Measurements from ENCODE around the gene NPIPB13. TPM values are rescaled to one million over a fixed set of nuclear protein-coding genes. Genes with fewer than 3 reads are reported as not detected.

The NPIPB13 gene
- total RNA-seq, 2 experiments from 2014 or later = 10.2 to 51.4 TPM

Small RNA genes lying within 50 kb of the gene (small RNA-seq; reads per million reads assigned to genes)
- not detected for gene AC106782.4

Other genes with a start within 250 kb of the NPIPB13 start
- not detected in 2 replicates for gene DOC2A, start 237.5 kb downstream of the NPIPB13 start, total RNA-seq (2014; rRNA removed; shearing (Covaris generic))
- 0.31 and 0.91 TPM in 2 replicates for gene DOC2A, start 237.5 kb downstream of the NPIPB13 start, total RNA-seq (2022)
- not detected in 2 replicates for gene C16orf92, start 225.3 kb downstream of the NPIPB13 start, total RNA-seq (2014; rRNA removed; shearing (Covaris generic))
- not detected in 2 replicates for gene C16orf92, start 225.3 kb downstream of the NPIPB13 start, total RNA-seq (2022)
- 2.6 and 4.3 TPM in 2 replicates for gene TLCD3B, start 217.2 kb downstream of the NPIPB13 start, total RNA-seq (2014; rRNA removed; shearing (Covaris generic))
- 17.6 and 21.3 TPM in 2 replicates for gene TLCD3B, start 217.2 kb downstream of the NPIPB13 start, total RNA-seq (2022)
- 646 and 809 TPM in 2 replicates for gene ALDOA, start 182.7 kb downstream of the NPIPB13 start, total RNA-seq (2014; rRNA removed; shearing (Covaris generic))
- gene ALDOA, start 182.7 kb downstream of the NPIPB13 start, total RNA-seq (2022) = 811 and 1,029 TPM in 2 replicates
- gene PPP4C, start 172.5 kb downstream of the NPIPB13 start, total RNA-seq (2014; rRNA removed; shearing (Covaris generic)) = 137 and 144 TPM in 2 replicates
- gene PPP4C, start 172.5 kb downstream of the NPIPB13 start, total RNA-seq (2022) = 124 and 130 TPM in 2 replicates
- 0.77 and 1.4 TPM in 2 replicates for gene TBX6, start 156.6 kb downstream of the NPIPB13 start, total RNA-seq (2014; rRNA removed; shearing (Covaris generic))
- gene TBX6, start 156.6 kb downstream of the NPIPB13 start, total RNA-seq (2022) = 3.7 and 4.5 TPM in 2 replicates
- gene YPEL3, start 152.3 kb downstream of the NPIPB13 start, total RNA-seq (2014; rRNA removed; shearing (Covaris generic)) = 17.5 and 18.6 TPM in 2 replicates
- gene YPEL3, start 152.3 kb downstream of the NPIPB13 start, total RNA-seq (2022) = 34.5 and 50.6 TPM in 2 replicates
- gene GDPD3, start 134.9 kb downstream of the NPIPB13 start, total RNA-seq (2014; rRNA removed; shearing (Covaris generic)) = 1.8 and 2.0 TPM in 2 replicates
- gene GDPD3, start 134.9 kb downstream of the NPIPB13 start, total RNA-seq (2022) = 5.0 and 5.2 TPM in 2 replicates
- gene MAPK3, start 125.3 kb downstream of the NPIPB13 start, total RNA-seq (2014; rRNA removed; shearing (Covaris generic)) = 9.9 and 25.3 TPM in 2 replicates
- 30.1 and 34.6 TPM in 2 replicates for gene MAPK3, start 125.3 kb downstream of the NPIPB13 start, total RNA-seq (2022)
- 351 and 394 TPM in 2 replicates for gene CORO1A, start 64.9 kb downstream of the NPIPB13 start, total RNA-seq (2014; rRNA removed; shearing (Covaris generic))
- 524 and 567 TPM in 2 replicates for gene CORO1A, start 64.9 kb downstream of the NPIPB13 start, total RNA-seq (2022)
- gene BOLA2B, start 54.8 kb downstream of the NPIPB13 start, total RNA-seq (2014; rRNA removed; shearing (Covaris generic)) = 73.1 and 119 TPM in 2 replicates
- 169 and 179 TPM in 2 replicates for gene BOLA2B, start 54.8 kb downstream of the NPIPB13 start, total RNA-seq (2022)
- 83.7 and 84.1 TPM in 2 replicates for gene SLX1A, start 54.6 kb downstream of the NPIPB13 start, total RNA-seq (2014; rRNA removed; shearing (Covaris generic))
- 55.7 and 81.9 TPM in 2 replicates for gene SLX1A, start 54.6 kb downstream of the NPIPB13 start, total RNA-seq (2022)
- 3.8 and 7.9 TPM in 2 replicates for gene SULT1A3, start 49.2 kb downstream of the NPIPB13 start, total RNA-seq (2014; rRNA removed; shearing (Covaris generic))
- gene SULT1A3, start 49.2 kb downstream of the NPIPB13 start, total RNA-seq (2022) = 30.1 and 31.7 TPM in 2 replicates
- 69.2 and 94.7 TPM in 2 replicates for gene CD2BP2, start 106.8 kb upstream of the NPIPB13 start, total RNA-seq (2014; rRNA removed; shearing (Covaris generic))
- gene CD2BP2, start 106.8 kb upstream of the NPIPB13 start, total RNA-seq (2022) = 87.8 and 111 TPM in 2 replicates
- gene TBC1D10B, start 122.0 kb upstream of the NPIPB13 start, total RNA-seq (2014; rRNA removed; shearing (Covaris generic)) = 38.6 and 44.9 TPM in 2 replicates
- 74.8 and 78.6 TPM in 2 replicates for gene TBC1D10B, start 122.0 kb upstream of the NPIPB13 start, total RNA-seq (2022)
- 3.2 and 3.3 TPM in 2 replicates for gene MYL11, start 126.3 kb upstream of the NPIPB13 start, total RNA-seq (2014; rRNA removed; shearing (Covaris generic))
- 1.7 and 3.9 TPM in 2 replicates for gene MYL11, start 126.3 kb upstream of the NPIPB13 start, total RNA-seq (2022)
- gene SEPTIN1, start 134.1 kb upstream of the NPIPB13 start, total RNA-seq (2014; rRNA removed; shearing (Covaris generic)) = 126 and 133 TPM in 2 replicates
- gene SEPTIN1, start 134.1 kb upstream of the NPIPB13 start, total RNA-seq (2022) = 171 and 181 TPM in 2 replicates
- 15.7 and 18.8 TPM in 2 replicates for gene ZNF48, start 146.9 kb upstream of the NPIPB13 start, total RNA-seq (2014; rRNA removed; shearing (Covaris generic))
- 16.4 and 17.3 TPM in 2 replicates for gene ZNF48, start 146.9 kb upstream of the NPIPB13 start, total RNA-seq (2022)
- gene ZNF771, start 159.1 kb upstream of the NPIPB13 start, total RNA-seq (2014; rRNA removed; shearing (Covaris generic)) = 6.4 and 11.3 TPM in 2 replicates
- gene ZNF771, start 159.1 kb upstream of the NPIPB13 start, total RNA-seq (2022) = 9.2 and 10.8 TPM in 2 replicates
- gene DCTPP1, start 181.6 kb upstream of the NPIPB13 start, total RNA-seq (2014; rRNA removed; shearing (Covaris generic)) = 90.2 and 92.5 TPM in 2 replicates
- gene DCTPP1, start 181.6 kb upstream of the NPIPB13 start, total RNA-seq (2022) = 80.0 and 93.8 TPM in 2 replicates
- 14.4 and 15.3 TPM in 2 replicates for gene SEPHS2, start 197.4 kb upstream of the NPIPB13 start, total RNA-seq (2014; rRNA removed; shearing (Covaris generic))
- gene SEPHS2, start 197.4 kb upstream of the NPIPB13 start, total RNA-seq (2022) = 59.6 and 64.2 TPM in 2 replicates
- gene ITGAL, start 224.3 kb upstream of the NPIPB13 start, total RNA-seq (2014; rRNA removed; shearing (Covaris generic)) = 30.7 and 40.2 TPM in 2 replicates
- gene ITGAL, start 224.3 kb upstream of the NPIPB13 start, total RNA-seq (2022) = 125 and 140 TPM in 2 replicates